GM23248 (cell line): ENCODE results near the gene KCNK5.

Experiments
- EZH2 ChIP-seq: fragments of 200-600 bp; sonication (generic); IDR thresholded peaks from 2 replicates; pipeline ENCODE4 v1.6.1; 2018; ENCODE audit warnings: antibody characterized with exemption, mild to moderate bottlenecking; ENCODE audit not compliant: insufficient read depth, poor library complexity, severe bottlenecking
- EZH2phosphoT487 ChIP-seq: fragments of 200-600 bp; sonication (generic); IDR thresholded peaks from 2 replicates; pipeline ENCODE4 v1.6.1; 2018; ENCODE audit warnings: antibody characterized with exemption, moderate library complexity, mild to moderate bottlenecking, low read depth; ENCODE audit not compliant: insufficient read depth

DNA sequence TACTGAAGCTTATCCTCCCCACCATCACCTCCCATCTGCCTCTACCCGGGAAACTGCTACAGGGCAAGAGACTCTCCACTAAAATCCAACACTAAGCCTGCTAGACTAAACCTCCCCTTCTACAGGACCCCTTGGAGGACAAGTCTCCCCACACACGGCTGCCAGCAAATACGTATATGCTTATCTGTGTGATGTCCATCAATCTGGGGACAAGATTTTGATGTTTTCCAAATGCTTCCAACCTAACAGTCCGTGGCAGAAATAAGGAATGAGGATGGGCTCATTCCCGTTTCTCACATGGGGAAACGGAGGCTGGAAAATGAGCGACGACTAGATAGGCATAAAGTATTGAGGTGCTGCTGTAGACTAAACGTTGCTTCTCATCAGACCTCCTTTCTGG, 1.8 kb downstream of the KCNK5 start:
- TF ChIP-seq EZH2 (no peak), EZH2phosphoT487 (no peak)
